A204.1 (cell line): ENCODE measurements around the gene RASA3.
"Not testable (repeated sequence)": the region's sequence is repeated elsewhere in the genome, so short reads cannot be mapped to it uniquely, and the experiment has no call there.

Experiments
- FAIRE-seq: peaks from 2 replicates; lab custom pipeline; 2012; peaks lifted over from hg19 to GRCh38; lab: Jason Lieb, UNC

RASA3 gene

DNA sequence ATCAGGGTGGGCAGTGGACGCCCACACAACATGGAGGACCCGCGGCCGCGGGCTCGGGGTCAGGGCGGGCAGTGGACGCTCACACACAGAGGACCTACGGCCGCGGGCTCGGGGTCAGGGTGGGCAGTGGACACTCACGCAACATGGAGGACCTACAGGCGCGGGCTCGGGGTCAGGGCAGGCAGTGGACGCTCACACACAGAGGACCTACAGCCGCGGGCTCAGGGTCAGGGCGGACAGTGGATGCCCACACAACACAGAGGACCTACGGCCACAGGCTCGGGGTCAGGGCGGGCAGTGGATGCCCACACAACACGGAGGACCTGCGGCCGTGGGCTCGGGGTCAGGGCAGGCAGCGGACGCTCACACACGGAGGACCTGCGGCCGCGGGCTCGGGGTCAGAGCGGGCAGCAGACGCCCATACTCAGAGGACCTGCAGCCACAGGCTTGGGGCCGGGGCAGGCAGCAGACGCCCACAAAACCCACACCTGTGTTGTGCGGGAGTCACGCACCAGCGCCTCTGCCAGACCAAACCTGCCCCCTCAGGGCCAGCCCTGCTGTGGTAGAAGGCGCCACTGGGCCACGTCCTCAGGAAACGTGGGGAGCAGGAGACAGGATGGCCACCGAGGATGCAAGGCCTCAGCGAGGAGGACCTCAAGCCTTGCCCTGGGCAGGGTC is 131.0 kb downstream of the RASA3 start:
- FAIRE-seq: no peak

DNA sequence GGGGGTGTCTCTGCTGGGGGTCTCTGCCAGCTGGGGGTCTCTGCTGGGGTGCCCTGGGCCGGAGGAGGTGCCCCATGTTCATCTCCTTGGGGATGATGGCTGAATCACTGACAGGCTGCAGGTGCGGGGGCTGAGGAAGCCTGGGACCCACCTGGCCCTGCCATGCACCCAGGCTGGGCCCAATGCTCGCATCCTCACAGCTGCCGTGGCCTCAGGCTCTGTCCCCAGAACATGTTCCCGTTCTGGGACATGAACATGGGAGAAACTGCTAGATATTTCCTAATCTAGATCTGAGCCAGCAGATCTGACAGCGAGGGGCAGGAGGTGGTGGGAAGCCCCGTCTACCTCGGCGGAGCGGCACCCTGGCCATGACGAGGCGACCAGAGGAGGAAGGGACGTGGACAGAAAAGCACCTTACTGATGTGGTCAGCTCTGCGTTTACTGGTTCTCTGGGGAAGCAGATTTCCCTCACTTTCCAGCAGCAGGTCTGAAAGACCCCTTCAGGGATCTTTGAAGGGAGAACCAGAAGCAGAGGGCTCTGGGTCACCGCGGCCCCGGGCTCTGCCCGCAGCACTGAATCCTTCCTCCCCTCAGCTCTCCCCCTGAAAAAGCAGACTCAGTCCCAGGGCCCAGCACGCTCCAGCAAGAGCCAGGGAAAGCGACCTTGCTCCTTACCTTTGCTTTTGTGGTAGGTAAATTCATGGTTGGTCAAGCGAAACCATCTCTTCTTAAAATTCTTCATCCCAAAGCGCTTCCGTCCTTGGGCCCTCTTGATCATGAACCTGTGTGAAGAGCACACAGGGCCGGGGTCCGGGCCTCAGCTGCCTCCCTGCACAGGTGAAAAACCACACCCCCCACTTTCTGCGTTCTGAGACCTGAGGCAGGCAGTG is 132.0 kb downstream of the RASA3 start:
- FAIRE-seq: no peak

DNA sequence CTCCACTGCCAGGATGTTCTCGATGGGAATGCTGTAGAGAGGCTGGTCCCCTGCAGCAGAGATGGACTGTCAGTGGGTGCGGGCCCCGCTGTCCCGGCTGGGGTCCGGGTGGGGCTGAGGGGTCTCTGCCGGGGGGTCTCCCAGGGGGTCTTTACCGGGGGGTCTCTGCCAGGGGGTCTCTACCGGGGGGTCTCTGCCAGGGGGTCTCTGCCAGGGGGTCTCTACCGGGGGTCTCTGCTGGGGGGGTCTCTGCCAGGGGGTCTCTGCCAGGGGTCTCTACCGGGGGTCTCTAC is 132.9 kb downstream of the RASA3 start:
- no peak for FAIRE-seq

DNA sequence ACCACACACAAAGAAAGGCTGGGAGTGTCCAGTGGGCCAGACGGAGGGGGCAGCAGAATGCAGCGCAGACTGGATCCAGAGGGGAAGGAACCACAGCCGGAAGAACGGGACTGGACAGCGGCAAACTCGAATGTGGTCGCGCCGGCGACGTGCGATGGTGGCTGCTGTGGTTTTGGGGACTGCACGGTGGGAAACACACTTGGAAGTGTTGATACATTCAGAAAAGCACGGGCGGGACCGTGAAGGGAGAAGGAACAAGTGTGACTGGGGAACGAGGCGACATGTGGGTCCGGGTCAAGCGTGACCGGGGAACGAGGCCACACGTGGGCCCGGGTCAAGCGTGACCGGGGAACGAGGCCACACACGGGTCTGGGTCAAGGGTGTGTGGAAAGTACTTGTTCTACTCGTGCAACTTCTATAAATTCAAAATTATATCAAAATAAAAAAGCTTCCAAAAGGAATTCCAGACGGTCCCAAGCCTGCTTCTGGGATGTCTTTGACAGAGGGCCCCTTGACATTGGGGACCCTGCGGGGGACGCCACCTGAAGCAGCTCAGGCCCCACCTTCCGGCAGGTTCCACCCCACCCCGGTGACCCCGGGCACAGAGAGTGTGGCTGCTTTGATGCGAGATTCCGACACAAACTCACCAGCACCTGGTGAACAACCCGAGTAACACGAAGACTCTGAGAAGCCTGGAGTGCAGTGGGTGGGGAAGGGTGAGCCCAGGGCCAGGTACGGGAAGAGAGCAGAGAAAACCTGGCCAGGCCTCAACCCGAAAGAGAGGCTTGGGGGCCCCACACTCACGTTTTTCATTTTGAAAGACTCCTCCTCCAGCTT is 133.4 kb downstream of the RASA3 start:
- no peak for FAIRE-seq

DNA sequence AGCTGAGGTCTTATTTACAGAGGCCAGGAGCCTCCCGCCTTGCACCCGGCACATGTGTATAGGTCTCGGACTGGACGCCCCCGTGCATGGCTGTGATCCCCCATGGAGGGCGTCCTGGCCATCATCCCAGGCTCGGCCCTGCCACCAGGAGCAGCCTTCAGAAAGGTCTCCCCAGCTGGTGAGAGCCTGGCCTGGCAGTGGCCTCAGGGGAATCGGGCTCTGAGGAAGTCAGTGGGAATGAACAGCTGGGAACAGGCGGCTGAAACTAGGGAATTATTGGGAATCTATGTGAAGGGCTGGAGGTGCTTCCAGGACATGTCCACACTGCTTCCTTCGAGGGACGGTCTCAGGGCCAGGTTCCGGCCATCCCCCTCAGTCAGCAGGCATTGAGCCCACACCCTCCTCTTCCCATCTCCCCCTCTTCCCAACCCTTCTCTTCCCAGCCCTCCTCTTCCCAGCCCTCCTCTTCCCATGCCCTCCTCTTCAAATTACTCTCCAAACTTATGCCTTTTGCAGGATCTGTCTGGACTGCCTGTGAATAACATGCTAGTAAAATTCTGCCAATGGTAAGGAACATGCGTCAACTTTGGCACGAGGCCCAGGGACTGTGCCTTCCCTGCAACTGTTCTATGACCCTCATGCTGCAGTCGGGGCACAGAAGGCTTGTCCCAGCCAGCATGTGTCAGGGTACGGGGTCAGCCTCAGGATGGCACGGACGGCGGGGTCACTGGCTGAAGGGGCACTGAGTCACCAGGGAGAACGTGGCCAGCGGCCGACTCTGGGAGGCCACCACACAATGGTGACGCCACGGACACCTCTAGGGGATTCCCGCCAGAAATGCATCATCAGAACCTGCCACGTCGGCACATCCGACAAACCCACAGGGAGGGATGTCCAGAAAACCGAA is 134.3 kb downstream of the RASA3 start:
- FAIRE-seq: no peak

DNA sequence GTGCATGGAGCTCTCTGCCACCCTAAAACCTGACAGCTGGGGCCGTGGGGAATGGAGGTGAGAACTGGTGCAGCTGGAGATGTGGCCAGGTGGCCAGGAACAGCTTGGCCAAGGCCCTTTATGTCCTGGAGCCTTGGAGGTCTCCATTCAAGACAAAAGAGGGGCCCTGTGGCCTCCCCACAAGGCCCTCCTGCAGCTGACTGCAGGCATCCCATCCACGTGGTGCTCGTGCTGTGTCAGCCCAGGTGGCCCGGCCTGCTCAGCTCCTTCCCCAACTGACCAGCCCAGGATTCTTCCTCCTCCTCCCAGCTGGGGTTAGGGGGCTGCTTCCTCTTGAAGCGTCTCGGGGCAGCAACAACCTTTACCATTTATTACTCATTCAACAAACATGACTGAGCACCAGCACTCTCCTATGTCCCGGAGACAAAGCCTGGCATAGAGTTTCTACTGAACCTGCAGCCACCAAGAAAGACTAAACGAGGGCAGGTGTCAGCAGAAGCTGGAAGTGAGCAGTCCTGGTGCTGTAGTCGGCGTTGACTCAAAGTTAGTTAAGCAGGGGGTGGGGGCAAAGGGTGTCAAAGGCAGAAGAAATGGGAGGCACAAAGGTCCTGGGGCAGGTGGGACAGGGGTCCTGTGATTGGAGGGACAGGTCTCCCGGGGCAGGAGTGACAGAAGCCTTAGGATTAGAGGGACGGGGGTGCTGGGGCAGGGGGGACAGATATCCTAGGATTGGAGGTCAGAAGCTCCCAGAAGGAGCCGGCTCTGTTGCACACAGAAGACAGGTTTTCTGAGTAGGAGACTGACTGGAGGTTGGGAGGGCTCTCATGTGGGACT is 135.3 kb downstream of the RASA3 start:
- FAIRE-seq: no peak

DNA sequence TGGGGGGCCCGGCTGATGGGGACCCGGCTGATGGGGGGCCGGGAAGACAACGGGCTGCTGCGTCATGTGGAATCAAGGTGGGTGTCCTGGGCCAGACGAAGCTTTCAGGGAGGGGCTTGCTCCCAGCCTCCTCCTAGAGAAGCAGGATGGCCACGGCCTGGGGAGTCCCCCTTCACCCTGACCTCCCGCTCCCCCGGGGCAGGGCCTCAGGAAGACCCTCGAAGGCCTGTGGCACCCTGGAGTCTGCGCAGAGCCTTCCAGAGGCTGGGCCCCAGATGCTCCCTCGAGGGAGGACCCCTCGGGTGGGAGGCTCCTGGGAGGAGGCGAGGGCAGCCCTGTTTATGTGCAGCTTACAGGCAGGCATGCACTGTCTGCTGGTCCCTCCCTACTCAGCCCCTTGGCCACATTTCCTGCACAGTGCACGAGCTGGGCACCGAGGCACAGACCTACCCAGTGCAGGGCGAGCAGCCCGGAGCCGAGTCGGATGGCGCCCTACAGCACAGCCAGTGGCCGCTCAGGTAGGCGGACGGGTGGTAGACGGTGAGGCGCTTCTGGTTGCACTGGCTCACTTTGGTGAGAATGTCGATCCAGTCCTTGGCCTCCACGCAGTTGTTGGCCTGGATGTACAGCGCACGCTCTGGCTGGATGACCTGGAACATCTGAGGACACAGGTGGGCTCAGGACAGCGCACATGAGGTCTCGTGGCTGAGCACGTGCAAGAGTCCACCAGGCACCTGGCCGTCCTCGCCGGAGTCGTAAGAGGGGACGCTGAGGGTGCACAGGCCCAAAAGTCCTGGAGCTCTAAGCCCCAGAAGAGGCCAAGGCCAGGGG is 136.1 kb downstream of the RASA3 start:
- no peak for FAIRE-seq

DNA sequence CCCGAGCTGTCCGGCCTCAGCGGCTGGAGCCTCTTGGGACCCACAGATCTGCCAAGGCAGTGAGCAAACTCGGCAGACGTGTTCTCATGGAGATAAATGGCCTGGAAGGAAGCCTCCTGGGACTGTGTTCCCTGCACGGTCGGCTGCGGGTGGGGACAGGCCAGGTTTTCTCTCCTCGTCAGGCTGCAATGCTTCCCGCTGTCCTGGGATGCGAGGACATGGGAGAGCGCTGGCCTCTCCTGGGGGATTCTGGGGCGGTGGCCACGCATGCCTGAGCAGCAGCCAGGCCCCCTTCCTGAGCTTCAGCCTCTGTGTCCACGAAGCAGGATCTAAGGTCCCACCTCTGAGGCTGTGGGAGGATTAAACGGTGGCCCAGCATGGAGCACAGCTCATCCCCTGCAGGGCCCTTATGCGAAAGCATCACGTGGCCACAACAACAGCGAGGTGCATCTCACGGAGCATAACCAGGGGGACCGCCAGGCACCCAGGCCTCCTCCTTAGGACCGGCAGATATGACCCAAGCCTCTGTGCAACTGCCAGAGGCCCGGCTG is 137.3 kb downstream of the RASA3 start:
- no peak for FAIRE-seq

DNA sequence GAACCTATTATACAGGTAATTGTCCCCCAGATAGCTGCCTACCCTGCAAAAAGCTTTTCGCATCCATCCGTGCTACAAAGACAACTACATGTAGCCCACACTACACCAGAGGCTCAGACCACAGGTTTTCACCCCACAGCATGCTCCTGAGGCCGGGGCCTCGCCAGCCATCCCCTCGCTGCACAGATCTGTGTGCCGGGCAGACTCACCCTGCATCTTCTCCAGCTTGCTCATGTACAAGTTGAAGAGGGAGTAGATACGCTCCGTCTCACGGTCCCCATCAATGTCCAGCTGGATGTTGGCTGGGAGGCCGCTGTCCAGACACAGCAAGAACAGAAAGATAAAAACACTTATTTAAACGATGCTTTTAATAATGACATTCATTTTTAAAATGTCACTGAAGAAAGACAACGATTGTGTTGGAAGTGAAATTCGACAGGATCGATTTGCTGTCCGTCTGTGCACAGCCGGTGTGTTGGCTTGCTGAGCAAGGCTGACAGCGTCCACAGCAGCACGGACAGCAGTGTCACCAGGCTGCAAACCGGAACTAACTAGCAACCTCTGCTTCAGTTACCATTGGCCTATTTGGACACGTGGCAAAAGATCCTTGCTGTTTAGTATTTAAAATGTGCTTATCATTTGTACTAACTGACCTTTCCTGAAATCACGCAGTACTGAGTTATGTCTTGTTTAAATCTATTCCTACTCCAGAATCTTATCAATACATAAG is 140.0 kb downstream of the RASA3 start:
- no peak for FAIRE-seq

DNA sequence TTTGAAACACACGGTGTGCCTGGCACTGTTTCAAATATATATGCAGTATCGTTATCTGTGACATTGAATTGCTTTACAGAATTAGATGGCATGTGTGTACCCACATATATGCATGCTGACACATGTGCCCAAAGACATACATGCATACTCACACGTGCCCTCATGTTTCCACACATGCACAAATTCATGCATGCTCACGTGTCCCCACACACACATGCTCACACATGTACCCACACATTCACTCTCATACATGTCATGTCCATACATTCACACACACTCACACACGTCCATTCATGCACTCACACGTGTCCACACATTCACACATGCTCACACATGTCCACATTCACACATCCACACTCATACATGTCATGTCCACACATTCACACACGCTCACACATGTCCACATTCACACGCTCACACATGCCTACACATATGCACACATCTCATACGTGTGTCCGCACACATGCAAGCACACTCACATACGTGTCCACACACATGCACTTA is 140.7 kb downstream of the RASA3 start:
- FAIRE-seq: no peak

DNA sequence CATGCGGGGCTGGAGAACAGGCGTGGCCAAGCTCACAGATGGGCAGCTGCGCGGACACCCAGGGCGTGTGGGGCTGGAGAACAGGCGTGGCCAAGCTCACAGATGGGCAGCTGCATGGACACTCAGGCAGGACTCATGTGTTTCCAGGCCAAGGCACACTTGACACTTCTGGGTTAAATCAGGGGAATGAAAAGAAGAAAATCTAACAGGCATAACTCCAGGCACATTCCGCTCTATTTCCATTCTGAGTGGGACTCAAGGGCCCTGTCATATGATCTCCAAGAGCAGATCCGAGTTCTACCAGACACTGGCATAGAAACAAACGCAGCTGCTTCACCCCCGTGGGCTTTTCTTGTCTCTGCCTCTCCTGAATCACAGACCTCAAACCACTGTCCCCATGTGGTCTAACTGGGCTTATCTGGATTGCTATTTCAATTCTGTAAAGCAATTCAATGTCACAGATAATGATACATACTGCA is 141.2 kb downstream of the RASA3 start:
- no peak for FAIRE-seq

DNA sequence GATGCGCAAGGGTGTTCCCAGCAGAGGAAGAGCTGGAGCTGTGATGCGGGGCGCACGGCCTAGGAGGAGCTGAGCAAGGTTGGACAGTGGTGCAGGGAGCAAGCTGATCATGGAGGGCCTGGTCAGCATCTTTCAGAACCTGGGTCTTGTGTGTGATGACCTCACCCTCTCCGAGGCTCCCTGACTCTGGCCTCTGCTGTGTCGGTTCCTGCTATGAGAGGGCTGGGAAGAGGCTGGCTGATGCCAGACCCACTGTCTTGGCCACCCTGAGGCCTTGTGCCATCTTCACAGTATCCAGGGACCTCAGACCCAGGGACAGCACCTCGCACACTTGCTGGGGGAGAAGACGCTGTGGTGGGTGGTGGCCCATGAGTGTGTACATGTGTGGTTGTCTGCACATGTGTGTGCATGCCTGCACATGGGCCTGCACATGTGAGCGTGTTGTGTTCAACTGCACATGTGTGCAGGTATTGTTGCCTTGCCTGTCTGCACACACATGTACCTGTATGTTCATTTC is 142.0 kb downstream of the RASA3 start:
- FAIRE-seq: no peak

DNA sequence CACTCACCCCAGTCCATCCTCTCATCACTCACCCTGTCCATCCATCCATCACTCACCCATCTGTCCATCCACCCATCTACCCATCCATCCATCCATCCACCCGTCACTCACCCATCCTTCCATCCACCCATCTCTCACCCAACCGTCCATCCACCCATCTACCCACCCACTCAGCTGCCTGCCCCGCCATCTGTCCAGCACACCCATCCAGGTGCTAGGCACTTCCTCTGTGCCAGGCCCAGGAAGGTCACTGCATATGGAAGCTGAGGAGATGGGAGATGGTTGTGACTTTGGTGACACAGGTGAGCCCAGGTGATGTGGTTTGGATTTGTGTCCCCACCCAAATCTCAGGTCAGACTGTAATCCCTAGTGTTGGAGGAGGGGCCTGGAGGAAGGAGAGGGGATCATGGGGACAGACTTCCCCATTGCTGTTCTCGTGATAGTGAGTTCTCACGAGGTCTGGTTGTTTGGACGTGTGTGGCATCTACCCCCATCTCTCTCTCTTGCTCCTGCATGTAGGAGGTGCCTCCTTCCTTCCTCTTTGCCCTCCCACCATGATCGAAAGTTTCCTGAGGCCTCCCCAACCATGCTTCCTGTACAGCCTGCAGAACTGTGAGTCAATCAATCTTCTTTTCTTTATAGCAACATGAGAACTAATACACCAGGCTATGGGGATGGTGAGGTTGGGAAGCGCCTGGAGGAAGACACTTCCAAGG is 142.7 kb downstream of the RASA3 start:
- no peak for FAIRE-seq

DNA sequence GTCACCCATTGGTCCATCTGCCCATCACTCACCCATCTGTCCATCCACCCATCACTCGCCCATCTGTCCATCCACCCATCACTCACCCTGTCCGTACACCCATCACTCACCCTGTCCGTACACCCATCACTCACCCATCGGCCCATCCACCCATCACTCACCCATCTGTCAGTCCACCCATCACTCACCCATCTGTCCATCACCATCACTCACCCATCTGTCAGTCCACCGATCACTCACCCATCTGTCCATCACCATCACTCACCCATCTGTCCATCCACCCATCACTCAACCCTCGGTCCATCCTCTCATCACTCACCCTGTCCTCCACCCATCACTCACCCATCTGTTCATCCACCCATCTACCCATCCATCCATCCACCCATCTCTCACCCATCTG is 143.6 kb downstream of the RASA3 start:
- FAIRE-seq: not testable (repeated sequence)

DNA sequence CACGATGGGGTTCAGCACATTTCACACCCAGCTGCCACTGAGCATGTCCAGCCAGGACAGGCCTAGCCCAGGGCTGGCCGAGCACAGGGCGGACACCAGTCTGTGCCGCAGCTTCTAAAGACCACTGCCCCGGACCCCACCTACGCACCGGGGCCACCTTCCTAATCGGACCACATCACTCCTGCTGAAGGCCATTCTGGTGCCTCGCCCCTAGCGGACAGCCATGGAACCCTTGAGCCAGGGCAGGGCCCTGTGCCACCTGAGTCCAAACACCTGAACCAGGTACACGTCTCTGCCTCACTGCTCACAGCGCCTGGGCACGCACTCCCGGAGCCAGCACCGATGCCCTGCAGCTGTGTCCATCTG is 150.1 kb downstream of the RASA3 start:
- no peak for FAIRE-seq

DNA sequence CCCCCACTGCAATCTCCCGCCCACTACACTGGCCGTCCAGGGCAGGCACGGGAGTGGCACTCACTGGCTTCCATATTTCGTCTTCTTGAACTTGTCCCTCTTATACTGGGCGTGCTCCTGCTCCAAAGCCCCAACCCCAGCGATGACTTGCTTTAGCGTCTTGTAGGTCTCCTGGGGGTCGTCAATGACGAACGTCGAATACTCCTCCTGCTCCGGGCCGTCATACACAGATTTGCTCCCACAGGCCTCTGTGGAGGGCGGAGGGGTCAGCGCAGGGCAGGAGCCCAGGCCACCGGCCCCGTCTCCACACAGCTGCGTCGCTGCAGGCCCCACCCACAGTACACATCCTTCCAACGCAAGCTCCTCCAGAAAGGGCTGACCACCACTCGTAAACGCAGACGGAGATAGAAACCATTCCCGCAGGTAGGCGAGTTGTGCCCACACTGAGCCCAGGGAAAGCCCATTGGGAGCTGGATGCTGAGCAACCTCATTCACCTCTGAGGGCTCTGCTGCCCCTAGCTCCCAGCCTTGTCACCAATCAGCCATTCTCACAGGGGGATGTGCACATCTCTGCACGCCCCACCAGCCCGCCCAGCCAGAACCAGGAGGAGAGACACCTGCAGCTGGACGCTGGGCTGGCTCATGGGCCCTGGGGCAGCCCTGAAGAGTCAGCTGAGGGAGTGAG is 150.7 kb downstream of the RASA3 start:
- no peak for FAIRE-seq

DNA sequence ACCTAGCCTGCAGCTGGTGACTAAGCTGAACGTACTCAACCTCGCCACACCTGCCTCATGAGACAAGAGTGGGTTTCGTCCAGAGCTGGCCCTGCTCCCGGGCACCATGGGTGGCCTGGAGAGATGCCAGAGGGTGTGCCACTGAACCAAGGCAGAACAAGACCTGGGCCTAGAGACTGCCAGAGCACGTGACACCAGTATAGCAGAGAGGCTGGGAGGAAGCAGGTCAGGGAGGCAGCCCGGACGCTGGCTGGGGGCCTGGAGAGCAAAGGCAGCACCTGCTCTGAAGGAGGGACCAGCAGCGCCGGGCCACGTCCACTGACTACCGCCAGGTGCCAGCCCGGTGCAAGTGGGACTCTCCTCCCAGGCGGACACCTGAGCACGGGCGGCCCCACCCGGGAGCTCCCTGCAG is 151.2 kb downstream of the RASA3 start:
- no peak for FAIRE-seq
